CD4-positive, alpha-beta memory T cell (primary cell): ENCODE data around the gene HMG20B. TPM values are rescaled to one million over a fixed set of nuclear protein-coding genes. Genes with fewer than 3 reads are reported as not detected.
"Not testable (repeated sequence)": the region's sequence is repeated elsewhere in the genome, so short reads cannot be mapped to it uniquely, and the experiment has no call there.

Experiments
- CTCF ChIA-PET: fragments of 350-600 bp; sonication (Branson Sonifier 250); formaldehyde crosslinking; loops from one replicate; lab custom pipeline; 2021; ENCODE audit warnings: inconsistent platforms; ENCODE audit not compliant: partially characterized antibody; lab: Charles Lee
- POLR2A ChIA-PET: fragments of 350-600 bp; sonication (Branson Sonifier 250); formaldehyde crosslinking; loops from one replicate; lab custom pipeline; 2021; ENCODE audit not compliant: partially characterized antibody; lab: Charles Lee
- DNase-seq, 5 donors: peaks; one replicate each; pipeline versions ENCODE4 v3.0.0 to v3.0.0-alpha.2; 2020 to 2022; ENCODE audit warnings: mixed read lengths in 1 of 5
- H3K27ac ChIP-seq: one replicate; pipeline ENCODE4 v1.7.0; 2013; ENCODE audit warnings: low read depth, low read length
- H3K27me3 ChIP-seq: 2 replicates; pipeline ENCODE4 v1.7.0; 2013; ENCODE audit warnings: mild to moderate bottlenecking, low read length, moderate library complexity; ENCODE audit not compliant: insufficient read depth
- H3K36me3 ChIP-seq: 2 replicates; pipeline ENCODE4 v1.7.0; 2013; ENCODE audit warnings: mild to moderate bottlenecking, low read length, moderate library complexity; ENCODE audit not compliant: insufficient read depth
- H3K4me1 ChIP-seq: 2 replicates; pipeline ENCODE4 v1.7.0; 2013; ENCODE audit warnings: mild to moderate bottlenecking, low read length, moderate library complexity; ENCODE audit not compliant: insufficient read depth
- H3K4me3 ChIP-seq, 2 donors: one replicate each; pipeline ENCODE4 v1.7.0; 2013; ENCODE audit warnings: low read length in 2 of 2, mild to moderate bottlenecking in 1 of 2
- H3K9me3 ChIP-seq, 2 donors: one replicate each; pipeline ENCODE4 v1.7.0; 2013; ENCODE audit warnings: low read length in 2 of 2, control low read depth in 1 of 2; ENCODE audit not compliant: control insufficient read depth in 1 of 2
- H3K27ac Mint-ChIP-seq, 7 donors: one replicate each; pipeline ENCODE4 v1.8.0; 2020 to 2021; ENCODE audit warnings: mixed read lengths in 7 of 7, mild to moderate bottlenecking in 6 of 7, inconsistent platforms in 3 of 7, moderate library complexity in 3 of 7
- H3K27me3 Mint-ChIP-seq, 2 donors: one replicate each; pipeline ENCODE4 v1.8.0; 2020 to 2021; ENCODE audit warnings: mixed read lengths in 2 of 2
- H3K36me3 Mint-ChIP-seq, 2 donors: one replicate each; pipeline ENCODE4 v1.8.0; 2020 to 2021; ENCODE audit warnings: mixed read lengths in 2 of 2, inconsistent platforms in 1 of 2, mild to moderate bottlenecking in 1 of 2
- H3K4me1 Mint-ChIP-seq, 4 donors: one replicate each; pipeline ENCODE4 v1.8.0; 2020 to 2021; ENCODE audit warnings: mixed read lengths in 4 of 4, mild to moderate bottlenecking in 1 of 4
- H3K4me3 Mint-ChIP-seq, 8 donors: one replicate each; pipeline ENCODE4 v1.8.0; 2020 to 2021; ENCODE audit warnings: mixed read lengths in 8 of 8, mild to moderate bottlenecking in 7 of 8, moderate library complexity in 6 of 8, inconsistent platforms in 3 of 8
- H3K9me3 Mint-ChIP-seq, 8 donors: one replicate each; pipeline ENCODE4 v1.8.0; 2020 to 2021; ENCODE audit warnings: mixed read lengths in 8 of 8, mild to moderate bottlenecking in 5 of 8, inconsistent platforms in 3 of 8, moderate library complexity in 1 of 8
- intact Hi-C: fragments of 100-400 bp; cut with micrococcal nuclease; formaldehyde crosslinking; loops from one replicate; pipeline ENCODE4 v1.15.1; 2023
- polyA plus RNA-seq, 2 donors: library from polyadenylated mRNA; unstranded; fragments of 300-500 nt; fragmentation: Illumina TruSeq; gene quantifications; one replicate each; pipeline ENCODE4 v1.2.3, GENCODE V29; 2021
- total RNA-seq, 2 experiments: library from RNA; stranded (reverse); gene quantifications; one replicate each; pipeline ENCODE4 v1.2.3, GENCODE V29; 2021

Gene HMG20B
- total and polyA plus RNA-seq, 4 experiments from 2014 or later: 42.4 to 51.6 (median 45.6) TPM

DNA sequence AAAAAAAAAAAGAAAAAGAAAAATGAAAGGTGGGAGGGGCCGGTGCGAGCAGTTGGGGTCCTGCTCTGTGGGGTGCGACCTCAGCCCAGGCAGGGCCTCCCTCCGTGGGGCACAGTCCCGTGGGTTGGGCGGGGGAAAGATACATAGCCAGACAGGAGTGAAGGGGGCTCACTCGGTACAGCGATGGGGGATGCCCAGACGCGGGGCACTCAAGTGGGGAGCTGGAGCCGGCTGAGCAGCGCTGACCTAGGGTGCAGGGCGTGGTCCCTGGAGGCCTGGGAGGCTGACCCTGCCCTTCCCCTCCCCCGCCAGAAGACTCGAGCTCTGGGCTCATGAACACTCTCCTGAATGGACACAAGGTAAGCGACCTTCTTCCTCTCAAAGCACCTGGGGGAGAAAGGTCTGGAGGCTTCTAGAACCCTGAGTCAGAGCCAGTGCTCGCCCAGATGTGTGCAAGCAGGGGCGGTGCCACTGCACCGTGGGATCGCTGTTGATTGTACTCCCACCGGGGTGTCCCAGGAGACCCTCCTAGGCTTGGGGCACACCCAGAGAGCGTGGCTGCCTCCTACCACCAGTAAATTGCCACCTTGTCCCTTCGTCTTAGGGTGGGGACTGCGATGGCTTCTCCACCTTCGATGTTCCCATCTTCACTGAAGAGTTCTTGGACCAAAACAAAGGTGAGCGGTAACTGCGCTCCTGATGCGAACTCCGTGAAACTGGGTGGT, 3.4 kb downstream of the HMG20B start:
- POLR2A ChIA-PET: no interaction called here
- peaks cover 15% of the 10 kb centered on the region for H3K4me1 ChIP-seq
- no peak overlapping the region for H3K27ac Mint-ChIP-seq

DNA sequence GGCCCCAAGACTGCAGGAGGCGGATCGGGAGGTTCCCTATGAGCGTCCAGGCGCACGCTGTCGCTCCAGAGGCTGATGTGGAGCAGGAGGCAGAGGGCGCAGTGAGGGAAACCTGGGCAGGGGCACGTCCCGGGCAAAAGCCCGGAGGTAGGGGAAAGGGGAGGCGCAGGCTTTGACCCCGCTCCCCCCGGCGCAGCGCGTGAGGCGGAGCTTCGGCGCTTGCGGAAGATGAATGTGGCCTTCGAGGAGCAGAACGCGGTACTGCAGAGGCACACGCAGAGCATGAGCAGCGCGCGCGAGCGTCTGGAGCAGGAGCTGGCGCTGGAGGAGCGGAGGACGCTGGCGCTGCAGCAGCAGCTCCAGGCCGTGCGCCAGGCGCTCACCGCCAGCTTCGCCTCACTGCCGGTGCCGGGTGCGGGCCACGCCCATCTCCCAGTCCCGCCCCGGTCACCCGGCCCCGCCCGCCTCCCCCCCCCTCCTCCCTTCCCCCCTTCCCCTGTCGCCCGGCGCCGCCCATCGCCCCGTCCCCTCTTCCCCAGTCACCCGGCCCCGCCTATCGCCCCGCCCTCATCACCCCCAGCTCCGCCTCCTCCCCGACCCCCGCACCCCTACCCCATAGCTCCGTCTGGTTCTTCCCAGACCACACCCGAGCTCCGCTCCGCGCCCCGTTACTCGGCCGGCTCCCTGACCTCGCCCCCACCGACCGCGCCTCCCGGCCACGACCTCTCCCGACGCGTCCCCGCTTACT, 4.1 kb downstream of the HMG20B start:
- H3K27me3 ChIP-seq: no peaks in the 10 kb centered on the region
- H3K4me1 ChIP-seq: peaks cover 14% of the 10 kb centered on the region
- peaks cover 8 to 11% of the 10 kb centered on the region in 2 donors for H3K36me3 Mint-ChIP-seq
- CTCF ChIA-PET: no interaction called here
- H3K4me3 Mint-ChIP-seq: no peak overlapping the region
- no peaks in the 10 kb centered on the region for H3K9me3 Mint-ChIP-seq
- H3K27ac ChIP-seq: no peak overlapping the region
- intact Hi-C loops: loop anchor here (10.0 kb wide), 1 partner anchor 488 kb away; the partner anchor contains the start of gene ZBTB7A
- no peaks in the 10 kb centered on the region for H3K27me3 Mint-ChIP-seq
- no peaks in the 10 kb centered on the region for H3K36me3 ChIP-seq
- H3K4me3 ChIP-seq: no peak overlapping the region
- POLR2A ChIA-PET: no interaction called here
- no peak overlapping the region for H3K27ac Mint-ChIP-seq
- no peak for DNase-seq
- no peaks in the 10 kb centered on the region for H3K9me3 ChIP-seq
- peaks cover 3 to 21% (median 13%) of the 10 kb centered on the region in 4 donors for H3K4me1 Mint-ChIP-seq

More for the DNA sequence above, 3.4 kb downstream of the HMG20B start:
- no peaks in the 10 kb centered on the region for H3K27me3 ChIP-seq
- no peak overlapping the region for H3K27ac ChIP-seq
- H3K36me3 Mint-ChIP-seq: peaks cover 8 to 11% of the 10 kb centered on the region in 2 donors
- H3K27me3 Mint-ChIP-seq: no peaks in the 10 kb centered on the region
- no peaks in the 10 kb centered on the region for H3K36me3 ChIP-seq
- intact Hi-C loops: loop anchor here (10.0 kb wide), 1 partner anchor 489 kb away; the partner anchor contains the start of gene ZBTB7A
- H3K9me3 ChIP-seq: no peaks in the 10 kb centered on the region
- H3K4me3 ChIP-seq: no peak overlapping the region
- no peak for DNase-seq
- CTCF ChIA-PET: interaction anchor here (1.1 to 2.2 kb wide), 2 partner anchors 9 to 20 kb away, joined by 5 to 10 read pairs; partner anchors contain the start of genes GIPC3 and MFSD12
- H3K9me3 Mint-ChIP-seq: no peaks in the 10 kb centered on the region
- no peak overlapping the region for H3K4me3 Mint-ChIP-seq
- H3K4me1 Mint-ChIP-seq: peaks cover 5 to 23% (median 17%) of the 10 kb centered on the region in 4 donors

DNA sequence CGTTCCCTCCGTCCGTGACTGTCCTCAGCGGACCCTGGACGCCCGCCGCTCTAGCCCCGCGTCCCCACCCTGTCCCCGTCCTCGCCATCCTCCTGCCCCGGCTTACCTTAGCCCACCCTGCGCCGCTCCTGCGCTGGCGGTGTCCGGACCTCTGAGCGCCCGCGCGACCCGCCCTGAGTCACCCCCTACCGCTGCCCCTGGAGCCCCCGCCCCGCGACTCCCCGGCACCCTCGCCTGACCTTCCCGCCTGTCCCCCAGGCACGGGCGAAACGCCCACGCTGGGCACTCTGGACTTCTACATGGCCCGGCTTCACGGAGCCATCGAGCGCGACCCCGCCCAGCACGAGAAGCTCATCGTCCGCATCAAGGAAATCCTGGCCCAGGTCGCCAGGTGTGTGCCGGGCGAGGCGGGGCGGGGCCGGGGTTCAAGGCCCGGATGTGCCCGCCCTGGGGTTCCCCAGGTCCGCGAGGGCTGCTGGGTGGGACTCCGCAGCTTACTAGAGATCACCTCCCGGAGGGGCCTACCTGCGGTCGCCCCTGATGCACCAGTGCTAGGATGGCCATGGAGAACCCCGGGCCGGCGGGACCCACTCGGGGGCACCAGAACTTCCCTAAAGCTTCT, 5.1 kb downstream of the HMG20B start:
- H3K27me3 Mint-ChIP-seq: no peaks in the 10 kb centered on the region
- Histone ChIP-seq H3K9me3 (no peaks in the 10 kb centered on the region), H3K36me3 (no peaks in the 10 kb centered on the region), H3K27me3 (no peaks in the 10 kb centered on the region), H3K4me1 (peaks cover 9% of the 10 kb centered on the region), H3K27ac (no peak overlapping the region), H3K4me3 (no peak overlapping the region)
- POLR2A ChIA-PET: interaction anchor here (0.9 kb wide), 1 partner anchor 21 kb away, joined by 3 read pairs; no protein-coding TSS in a partner anchor
- peaks cover 8 to 10% of the 10 kb centered on the region in 2 donors for H3K36me3 Mint-ChIP-seq
- intact Hi-C loops: loop anchor here (10.0 kb wide), 1 partner anchor 487 kb away; the partner anchor contains the start of gene ZBTB7A
- no peak overlapping the region for H3K27ac Mint-ChIP-seq
- H3K4me1 Mint-ChIP-seq: peaks cover 3 to 11% (median 6%) of the 10 kb centered on the region in 4 donors
- DNase-seq: no peak
- CTCF ChIA-PET: interaction anchor here (1.9 kb wide), 1 partner anchor 33 kb away, joined by 6 read pairs; no protein-coding TSS in a partner anchor
- H3K9me3 Mint-ChIP-seq: no peaks in the 10 kb centered on the region
- no peak overlapping the region for H3K4me3 Mint-ChIP-seq

- no peak overlapping the region for H3K27ac Mint-ChIP-seq
- ChIA-PET POLR2A (interaction anchor here (0.9 kb wide), 1 partner anchor 22 kb away, joined by 3 read pairs; no protein-coding TSS in a partner anchor), CTCF (interaction anchor here (1.9 kb wide), 1 partner anchor 33 kb away, joined by 6 read pairs; no protein-coding TSS in a partner anchor)
- peaks cover 8 to 10% of the 10 kb centered on the region in 2 donors for H3K36me3 Mint-ChIP-seq
- no peaks in the 10 kb centered on the region for H3K9me3 Mint-ChIP-seq
- Histone ChIP-seq H3K36me3 (no peaks in the 10 kb centered on the region), H3K4me1 (peaks cover 7% of the 10 kb centered on the region), H3K4me3 (no peak overlapping the region), H3K27ac (no peak overlapping the region), H3K27me3 (no peaks in the 10 kb centered on the region), H3K9me3 (no peaks in the 10 kb centered on the region)
- peaks cover 3 to 11% (median 6%) of the 10 kb centered on the region in 4 donors for H3K4me1 Mint-ChIP-seq
- intact Hi-C loops: loop anchor here (10.0 kb wide), 1 partner anchor 486 kb away; the partner anchor contains the start of gene ZBTB7A
- no peaks in the 10 kb centered on the region for H3K27me3 Mint-ChIP-seq
- no peak for DNase-seq
- no peak overlapping the region for H3K4me3 Mint-ChIP-seq
Observed at GRCh38 chr19:3578390-3578789, 5.6 kb downstream of the HMG20B start.

DNA sequence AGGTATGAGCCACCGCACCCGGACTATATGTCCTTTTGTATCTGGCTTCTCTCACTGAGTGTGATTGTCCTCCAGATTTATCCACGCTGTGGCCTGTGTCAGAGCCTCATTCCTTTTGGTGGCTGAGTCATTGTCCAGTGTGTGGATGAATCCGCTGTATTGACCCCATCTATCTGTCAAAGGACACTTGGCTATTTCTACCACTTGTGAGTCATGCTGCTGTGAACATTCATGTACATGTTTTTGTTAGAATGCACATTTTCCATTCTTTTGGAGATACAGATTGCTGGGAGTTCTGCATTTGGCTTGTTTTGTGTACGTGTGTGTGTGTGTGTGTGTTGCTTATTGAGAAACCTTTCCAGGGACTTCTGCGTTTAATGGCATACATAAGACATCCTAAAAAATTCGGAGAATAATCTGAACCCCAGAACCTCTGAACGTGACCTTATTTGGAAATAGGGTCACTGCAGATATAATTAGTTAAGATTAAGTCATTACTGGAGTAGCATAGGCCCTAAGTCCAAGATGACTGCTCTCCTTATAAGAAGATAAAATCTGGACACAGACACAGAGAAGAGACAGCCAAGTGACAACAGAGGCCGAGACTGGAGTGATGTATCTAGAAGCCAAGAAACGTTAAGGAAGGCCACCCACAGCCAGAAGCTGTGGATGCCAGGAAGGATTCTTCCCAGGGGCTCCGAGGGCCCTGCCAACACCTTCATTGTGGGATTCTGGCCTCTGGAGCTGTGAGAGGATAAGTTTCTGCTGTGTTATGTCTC, 7.6 kb downstream of the HMG20B start:
- POLR2A ChIA-PET: interaction anchor here (1.5 kb wide), 1 partner anchor 24 kb away, joined by 7 read pairs; no protein-coding TSS in a partner anchor
- no peak overlapping the region for H3K27ac ChIP-seq
- H3K27me3 ChIP-seq: no peaks in the 10 kb centered on the region
- Mint-ChIP-seq H3K4me3 (no peak overlapping the region), H3K4me1 (peaks cover 0 to 2% (median 1%) of the 10 kb centered on the region in 4 donors), H3K27me3 (no peaks in the 10 kb centered on the region), H3K27ac (no peak overlapping the region), H3K36me3 (peaks cover 2 to 6% of the 10 kb centered on the region in 2 donors), H3K9me3 (no peaks in the 10 kb centered on the region)
- no peak for DNase-seq
- H3K36me3 ChIP-seq: no peaks in the 10 kb centered on the region
- CTCF ChIA-PET: no interaction called here
- H3K4me1 ChIP-seq: no peaks in the 10 kb centered on the region
- H3K9me3 ChIP-seq: no peaks in the 10 kb centered on the region
- intact Hi-C loops: no loop called here
- H3K4me3 ChIP-seq: no peak overlapping the region

DNA sequence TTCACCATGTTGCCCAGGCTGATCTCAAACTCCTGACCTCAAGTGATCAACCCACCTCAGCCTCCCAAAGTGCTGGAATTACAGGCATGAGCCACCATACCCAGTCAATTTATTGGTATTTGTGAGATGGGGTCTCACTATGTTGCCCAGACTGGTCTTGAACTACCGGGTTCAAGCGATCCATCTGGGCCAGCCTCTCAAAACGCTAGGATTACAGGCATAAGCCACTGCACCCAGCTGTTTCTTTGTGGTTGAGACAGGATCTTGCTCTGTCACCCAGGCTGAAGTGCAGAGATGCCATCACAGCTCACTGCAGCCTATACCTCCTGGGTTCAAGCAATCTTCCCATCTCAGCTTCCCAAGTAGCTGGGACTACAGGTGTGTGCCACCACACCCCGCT, 9.0 kb downstream of the HMG20B start:
- H3K9me3 ChIP-seq, H3K4me1 ChIP-seq, H3K27me3 ChIP-seq, H3K4me3 ChIP-seq, H3K36me3 ChIP-seq, H3K27ac Mint-ChIP-seq, H3K36me3 Mint-ChIP-seq, H3K27me3 Mint-ChIP-seq, intact Hi-C loops, DNase-seq, H3K4me1 Mint-ChIP-seq, H3K27ac ChIP-seq, H3K4me3 Mint-ChIP-seq, H3K9me3 Mint-ChIP-seq: not testable (repeated sequence)
- CTCF ChIA-PET: interaction anchor here (1.8 kb wide), 1 partner anchor 10 kb away, joined by 6 read pairs; no protein-coding TSS in a partner anchor
- POLR2A ChIA-PET: interaction anchor here (1.5 kb wide), 1 partner anchor 25 kb away, joined by 7 read pairs; no protein-coding TSS in a partner anchor
